HG03442 (cell line): ENCODE results near the gene POC1B.
A peak's percentile ranks its signal among the peaks of the same experiment; 100 is the strongest.

Experiments used
- ATAC-seq: cut with Tn5 transposase; IDR thresholded peaks from one replicate; pipeline ENCODE4 v1.9.1; 2021; ENCODE audit warnings: mild to moderate bottlenecking, moderate library complexity; ENCODE audit not compliant: unreplicated experiment

Gene POC1B

DNA sequence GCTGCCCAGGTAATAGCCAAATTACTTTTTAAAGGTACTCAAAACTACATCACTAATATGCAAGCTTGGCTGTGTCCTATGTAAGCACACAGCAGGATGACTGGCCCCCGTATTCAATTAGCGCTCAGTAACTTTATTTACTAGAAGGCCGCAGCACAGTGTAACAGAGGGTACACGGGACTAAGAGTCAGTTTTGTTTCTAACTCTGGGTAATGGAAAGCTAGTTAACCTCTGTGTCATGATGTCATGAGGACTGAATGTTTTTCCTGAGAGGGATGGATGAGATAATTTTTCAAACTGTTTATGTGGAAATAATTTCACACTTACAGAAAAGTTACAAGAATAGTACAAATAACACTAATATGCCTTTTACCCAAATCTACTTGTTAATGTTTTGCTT, 28.4 kb downstream of the POC1B start:
- ATAC-seq = no peak

GRCh38 chr12:89497005-89497404, 28.8 kb downstream of the POC1B start:
- ATAC-seq = no peak

GRCh38 chr12:89494411-89495231, 31.2 kb downstream of the POC1B start:
- peak; percentile 60 for ATAC-seq

DNA sequence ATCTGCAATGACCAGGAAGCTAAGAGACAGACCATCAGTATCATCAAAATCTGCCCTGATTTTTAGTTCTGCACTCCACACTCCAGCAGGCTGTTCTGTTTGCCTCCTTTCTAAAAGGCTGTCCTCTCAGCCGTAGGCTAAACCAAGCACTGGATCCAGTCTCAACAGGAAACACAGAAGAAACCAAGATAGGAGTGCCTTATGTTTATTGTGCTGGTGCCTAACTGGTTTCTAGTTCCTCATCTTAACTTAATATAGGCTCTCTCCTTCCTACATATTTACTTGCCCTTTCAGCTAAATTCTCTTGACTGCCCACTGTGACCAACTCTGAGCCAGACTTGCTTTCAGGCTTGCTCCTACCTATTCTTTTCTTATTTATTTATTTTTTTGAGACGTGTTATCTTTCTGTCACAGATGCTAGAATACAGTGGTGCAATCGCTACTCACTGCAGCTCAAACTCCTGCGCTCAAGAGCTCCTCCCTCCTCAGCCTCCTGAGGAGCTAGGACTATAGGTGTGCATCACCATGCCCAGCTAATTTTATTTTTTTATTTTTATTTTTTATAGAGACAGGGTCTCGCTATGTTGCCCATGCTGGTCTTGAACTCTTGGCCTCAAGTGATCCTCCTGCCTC, 32.1 kb downstream of the POC1B start:
- ATAC-seq = no peak

- ATAC-seq = no peak
Measured at GRCh38 chr12:89492883-89493282, 33.0 kb downstream of the POC1B start.

GRCh38 chr12:89490922-89491321, 34.9 kb downstream of the POC1B start:
- no peak for ATAC-seq

DNA sequence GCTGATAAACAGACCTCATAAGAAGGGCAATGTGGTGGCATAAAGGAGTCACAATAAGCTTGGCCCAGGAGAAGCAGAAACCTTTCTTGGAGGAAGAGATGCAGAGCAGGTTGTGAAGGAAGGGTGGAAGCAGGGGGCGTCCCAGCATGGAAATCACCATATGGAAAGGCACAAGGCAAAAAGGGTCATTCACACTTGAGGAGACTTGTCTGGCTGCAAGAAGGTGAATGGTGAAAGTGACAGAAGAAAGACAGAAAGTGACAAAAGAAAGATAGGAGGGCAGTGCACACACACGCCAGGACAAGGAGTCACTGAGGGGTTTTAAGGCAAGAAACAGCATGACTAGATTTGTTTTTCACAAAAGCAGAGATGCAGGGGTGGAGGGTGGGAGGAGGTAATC, 39.6 kb downstream of the POC1B start:
- no peak for ATAC-seq

DNA sequence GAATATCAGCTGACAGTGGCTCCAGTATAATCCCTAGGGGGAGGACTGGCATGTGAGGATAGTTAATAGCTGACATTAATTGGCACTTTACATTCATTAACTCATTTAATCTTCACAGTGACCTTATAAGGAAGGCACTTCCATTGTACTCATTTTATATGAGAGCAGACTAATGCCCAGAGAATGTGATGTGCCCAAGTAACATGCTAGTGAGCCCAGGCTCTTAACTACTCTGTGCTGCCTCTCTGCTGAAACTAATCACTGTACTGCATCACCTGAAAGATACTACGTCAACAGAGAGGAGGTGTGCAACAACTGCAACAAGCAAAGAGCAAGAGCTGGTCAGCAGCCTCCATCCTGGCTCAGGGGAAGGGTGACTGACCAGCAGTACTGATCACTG, 41.4 kb downstream of the POC1B start:
- no peak for ATAC-seq

DNA sequence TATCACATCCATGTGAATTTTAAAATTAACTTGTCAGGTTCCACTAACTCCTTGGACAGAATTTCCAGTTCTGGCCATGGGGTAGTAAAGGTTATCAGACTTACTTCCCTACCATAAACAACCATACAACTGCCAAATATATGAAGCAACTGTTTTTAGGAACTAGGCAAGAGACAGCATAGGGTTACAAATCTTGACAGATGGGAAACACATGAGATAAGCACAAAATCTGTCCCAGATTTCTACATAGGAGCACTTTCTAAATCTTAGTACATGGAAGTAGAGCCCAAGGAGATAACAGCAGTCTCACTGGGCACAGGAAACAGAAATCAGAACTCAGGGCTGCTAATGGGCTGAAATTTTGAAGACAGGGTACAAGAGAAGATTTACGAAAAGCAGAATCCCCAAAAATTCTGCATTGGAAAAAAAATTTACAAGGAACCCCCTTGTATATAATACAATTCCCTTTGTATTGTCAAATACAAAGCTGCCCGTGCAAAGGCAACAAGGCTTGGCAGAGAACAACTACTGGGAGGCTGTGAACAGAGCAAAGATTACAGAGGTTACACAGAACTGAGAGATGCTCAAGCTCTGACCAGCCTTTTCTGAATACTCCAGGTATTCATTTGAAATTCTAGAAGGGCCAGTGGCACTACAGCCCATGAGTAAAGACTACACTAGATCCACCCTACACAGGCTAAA, 44.5 kb downstream of the POC1B start:
- no peak for ATAC-seq

- no peak for ATAC-seq
Measured at GRCh38 chr12:89479982-89480381, 45.9 kb downstream of the POC1B start.

GRCh38 chr12:89477633-89478279, 48.1 kb downstream of the POC1B start:
- no peak for ATAC-seq

DNA sequence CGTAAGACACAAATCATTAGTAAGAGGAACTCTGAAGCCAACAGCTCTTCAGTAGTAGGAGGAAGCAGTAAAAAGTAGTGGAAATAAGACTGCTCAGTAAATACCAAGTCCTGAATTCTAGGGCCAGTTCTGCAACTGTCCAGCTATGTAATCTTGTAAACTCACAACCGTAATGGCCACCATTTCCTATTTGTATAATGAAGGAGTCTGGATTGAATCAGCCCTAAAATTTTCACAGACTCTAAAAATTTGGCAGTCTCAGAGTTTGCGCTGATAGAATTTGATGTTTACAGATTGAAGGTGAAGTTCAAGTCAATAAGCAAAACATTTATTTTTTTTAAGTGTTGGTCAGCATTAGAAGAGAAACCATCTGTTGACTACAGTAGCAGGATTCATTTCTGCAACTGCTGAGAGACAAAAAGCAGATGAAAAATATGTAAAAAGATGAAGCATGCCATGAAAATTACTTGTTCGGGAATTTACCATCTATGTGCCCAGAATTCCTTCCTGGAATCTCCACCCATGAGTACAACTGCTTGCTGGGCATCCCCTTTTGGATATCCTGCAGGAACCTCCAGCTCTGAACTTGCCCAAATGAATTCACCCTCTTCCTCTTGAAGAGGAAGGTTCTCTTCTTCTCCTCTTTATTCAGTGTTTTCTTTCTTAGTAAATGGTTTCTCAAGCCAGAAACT, 48.8 kb downstream of the POC1B start:
- ATAC-seq = no peak

GRCh38 chr12:89476232-89476631, 49.6 kb downstream of the POC1B start:
- ATAC-seq = no peak

- no peak for ATAC-seq
Measured at GRCh38 chr12:89475203-89475990, 50.5 kb downstream of the POC1B start.

- ATAC-seq = no peak
Measured at GRCh38 chr12:89474615-89475014, 51.2 kb downstream of the POC1B start.

DNA sequence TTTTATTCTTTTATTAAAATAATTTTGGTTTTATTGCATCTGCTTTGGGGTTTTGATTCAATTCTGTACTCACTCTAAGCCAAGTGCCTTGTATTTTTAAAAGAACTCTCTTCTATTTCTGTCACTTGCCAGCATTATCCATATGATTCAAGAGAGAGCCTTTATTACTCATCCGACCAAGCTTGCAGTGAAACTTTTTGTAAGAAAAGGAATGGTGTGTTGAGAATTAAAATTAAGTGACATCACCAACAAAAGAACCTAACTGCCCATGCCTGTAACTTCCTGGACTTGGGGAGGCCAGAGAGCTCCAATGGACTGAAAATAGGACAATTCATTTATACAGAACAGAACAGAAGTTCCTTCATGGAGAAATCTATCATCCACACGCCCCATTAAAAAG, 53.3 kb downstream of the POC1B start:
- no peak for ATAC-seq

DNA sequence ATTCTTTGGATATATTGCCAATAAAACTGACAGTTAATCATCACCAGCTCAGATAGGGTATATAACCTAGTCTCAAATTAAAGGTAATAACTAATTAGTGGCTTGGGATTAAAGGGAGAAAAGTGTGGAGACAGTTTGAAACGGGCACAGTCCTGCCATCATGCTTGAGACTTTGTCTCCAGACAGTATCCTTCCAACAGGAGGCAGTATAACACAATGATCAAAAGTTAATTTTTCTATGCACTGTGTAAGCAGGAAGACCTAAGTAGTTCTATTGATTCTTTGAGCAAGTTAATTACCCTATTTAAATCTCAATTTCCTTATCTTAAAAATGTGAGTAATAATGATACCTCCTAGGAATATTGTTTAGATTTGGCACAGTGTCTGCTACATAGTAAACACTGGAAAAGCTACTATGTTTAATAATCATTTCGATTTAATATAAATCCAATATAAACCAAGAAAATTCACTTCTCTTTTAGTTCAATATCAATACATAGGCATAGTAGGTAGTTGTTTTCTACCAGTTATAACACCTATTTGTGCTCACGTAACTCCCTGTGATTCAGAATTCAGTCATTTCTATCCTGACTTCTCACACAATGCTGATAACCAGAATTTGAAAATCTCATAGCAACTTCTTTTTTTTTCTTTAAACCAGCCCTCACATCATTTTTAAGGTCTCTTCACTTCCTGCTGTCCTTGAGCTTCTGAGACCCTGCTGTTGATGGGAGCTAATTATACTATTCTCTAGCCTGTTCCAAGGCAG, 54.9 kb downstream of the POC1B start:
- ATAC-seq = peak; percentile 44

DNA sequence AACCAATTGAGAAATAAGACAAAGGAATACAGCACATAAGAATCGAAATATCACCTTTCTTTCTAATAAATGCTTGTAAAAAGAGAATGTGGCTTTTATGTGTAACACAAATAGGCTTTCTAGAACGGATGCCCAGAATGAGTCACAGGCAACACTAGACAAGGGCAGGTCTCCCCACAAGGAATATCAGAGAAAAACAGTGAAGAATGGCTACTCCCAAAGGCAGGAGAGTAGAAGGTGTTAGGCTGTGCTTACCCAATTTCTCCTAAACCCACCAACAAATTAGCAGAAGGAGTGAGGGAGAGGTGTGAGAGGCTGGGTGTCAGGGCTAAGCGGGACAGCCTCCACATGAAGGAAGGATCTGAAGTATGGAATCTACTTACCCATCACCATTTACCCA, 56.5 kb downstream of the POC1B start:
- peak; percentile 76 for ATAC-seq

DNA sequence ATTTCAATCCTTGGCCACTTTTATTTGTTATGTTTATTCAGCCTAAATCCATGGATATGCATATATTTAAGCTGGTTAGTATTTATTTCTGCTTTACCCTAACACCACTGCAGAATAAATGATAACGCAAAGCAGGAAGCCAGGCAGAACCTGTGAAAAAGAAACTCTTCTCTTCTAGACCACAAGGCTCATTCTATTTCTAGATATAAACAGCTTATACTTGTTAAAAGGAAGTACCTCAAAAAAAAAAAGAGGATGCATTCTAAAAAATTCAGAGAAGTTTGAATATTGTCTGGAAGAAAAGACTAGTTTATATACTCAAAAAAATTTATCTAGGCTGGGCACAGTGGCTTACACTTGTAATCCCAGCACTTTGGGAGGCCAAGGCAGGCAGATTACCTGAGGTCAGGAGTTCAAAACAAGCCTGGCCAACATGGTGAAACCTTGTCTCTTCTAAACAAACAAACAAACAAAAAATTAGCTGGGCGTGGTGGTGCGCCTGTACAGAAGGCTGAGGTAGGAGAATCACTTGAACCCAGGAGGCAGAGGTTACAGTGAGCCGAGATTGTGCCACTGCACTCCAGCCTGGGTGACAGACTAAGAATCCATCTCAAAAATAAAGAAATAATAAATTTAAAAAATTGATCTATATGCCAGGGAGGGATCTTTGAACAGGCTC, 57.1 kb downstream of the POC1B start:
- ATAC-seq = peak; percentile 76
